SW480 (cell line): Measurements from ENCODE around the gene GAL3ST2.
A peak's percentile ranks its signal among the peaks of the same experiment; 100 is the strongest.
"Not testable (repeated sequence)": the region's sequence is repeated elsewhere in the genome, so short reads cannot be mapped to it uniquely, and the experiment has no call there.

ENCODE experiments used
- DNase-seq: peaks from one replicate; pipeline ENCODE4 v3.0.0-alpha.2; 2016; ENCODE audit warnings: low spot score

The GAL3ST2 gene

GRCh38 chr2:241776336-241777169 is at the start of gene GAL3ST2:
Gene GAL3ST2, plus strand, starts transcription at chr2:241776822. Its CDS starts 134 bp downstream, at chr2:241776956.
- no peak for DNase-seq

- DNase-seq = no peak
Observed at GRCh38 chr2:241728000-241728399, 48.6 kb upstream of the GAL3ST2 start.

DNA sequence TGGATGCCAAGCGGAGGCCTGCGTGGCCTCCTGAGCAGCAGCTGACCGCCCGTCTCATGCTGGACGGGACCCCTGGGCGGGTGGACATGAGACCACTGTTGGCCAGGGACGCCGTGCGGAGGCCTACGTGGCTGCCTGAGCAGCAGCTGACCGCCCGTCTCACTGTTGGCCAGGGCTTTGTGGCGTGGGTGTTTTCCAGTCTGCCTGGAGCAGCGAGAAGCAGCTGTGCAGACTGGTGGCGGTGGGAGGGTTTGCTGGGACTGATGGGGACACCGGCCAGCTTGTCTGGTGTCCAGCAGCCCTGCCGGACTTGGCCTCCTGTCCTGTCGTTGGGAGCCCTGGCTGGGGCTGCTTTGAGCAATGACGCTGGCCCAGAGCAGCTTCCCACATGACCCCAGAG is 48.0 kb upstream of the GAL3ST2 start:
- no peak for DNase-seq

- DNase-seq = no peak
Observed at GRCh38 chr2:241729868-241730267, 46.8 kb upstream of the GAL3ST2 start.

GRCh38 chr2:241730671-241731293 is 45.8 kb upstream of the GAL3ST2 start:
- no peak for DNase-seq

- not testable (repeated sequence) for DNase-seq
Observed at GRCh38 chr2:241732513-241733186, 44.0 kb upstream of the GAL3ST2 start.

- peak; percentile 4 for DNase-seq
Observed at GRCh38 chr2:241733391-241734207, 43.0 kb upstream of the GAL3ST2 start.

- DNase-seq = no peak
Observed at GRCh38 chr2:241734208-241734466, 42.5 kb upstream of the GAL3ST2 start.

DNA sequence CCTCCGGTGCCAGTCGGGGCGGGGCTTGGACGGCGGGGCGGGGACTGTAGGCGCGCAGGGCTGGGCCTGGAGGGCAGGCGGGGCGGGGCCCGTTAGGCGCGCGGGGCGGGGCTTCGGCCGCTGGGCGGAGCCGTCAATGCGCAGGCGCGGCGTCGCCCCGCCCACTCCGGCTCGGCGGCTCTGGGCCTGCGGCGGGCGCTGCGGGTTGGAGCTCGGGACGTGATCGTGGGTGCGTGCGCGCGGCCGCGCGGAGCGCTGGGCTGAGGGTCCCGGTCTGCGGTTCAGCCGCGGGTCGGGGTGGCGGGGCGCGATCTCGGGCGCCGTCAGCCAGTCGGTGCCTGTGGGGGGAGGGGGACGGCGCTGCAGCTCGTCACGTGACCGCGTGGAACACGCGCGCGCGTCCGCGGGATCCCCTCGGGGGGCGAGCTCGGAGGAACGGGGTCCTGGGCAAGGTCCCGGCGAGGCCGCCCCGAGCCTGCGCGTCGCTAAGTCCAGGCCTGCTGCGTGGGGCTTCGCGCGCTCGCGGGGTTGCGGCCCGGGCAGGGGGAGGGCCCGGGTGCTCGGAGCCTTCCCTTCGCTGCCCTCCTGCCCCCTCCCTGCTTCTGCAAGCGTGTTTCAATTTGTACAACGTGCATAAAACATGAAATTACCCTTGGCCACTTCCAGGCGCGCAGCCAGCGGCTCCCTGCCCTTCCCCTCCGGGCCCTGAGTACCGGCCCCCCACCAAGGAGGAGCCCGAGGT is 42.0 kb upstream of the GAL3ST2 start, which contains the start of gene D2HGDH:
TSS of gene D2HGDH (plus strand) at position 164 of the 742 bp plus-strand sequence. CDS start 595 bp downstream, outside the sequence.
- DNase-seq = peak; percentile 68

DNA sequence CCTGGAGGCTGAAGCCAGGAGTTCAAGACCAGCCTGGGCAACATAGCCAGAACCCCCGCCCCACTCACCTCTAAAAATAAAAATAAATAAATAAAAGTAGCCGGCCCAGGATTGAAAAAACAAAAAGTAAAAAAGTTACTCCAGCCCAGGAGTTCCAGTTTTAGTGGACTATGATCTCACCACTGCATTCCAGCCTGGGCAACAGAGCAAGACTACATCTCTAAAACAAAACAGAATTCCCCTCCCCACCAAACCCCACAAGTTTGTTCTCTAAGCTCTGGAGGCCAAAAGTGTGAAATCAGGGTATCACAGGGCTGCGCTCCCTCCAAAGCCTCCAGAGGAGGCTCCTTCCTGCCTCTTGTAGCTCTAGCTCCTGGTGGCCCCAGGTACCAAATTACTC is 40.5 kb upstream of the GAL3ST2 start:
- no peak for DNase-seq

- no peak for DNase-seq
Observed at GRCh38 chr2:241738040-241738686, 38.5 kb upstream of the GAL3ST2 start.

DNA sequence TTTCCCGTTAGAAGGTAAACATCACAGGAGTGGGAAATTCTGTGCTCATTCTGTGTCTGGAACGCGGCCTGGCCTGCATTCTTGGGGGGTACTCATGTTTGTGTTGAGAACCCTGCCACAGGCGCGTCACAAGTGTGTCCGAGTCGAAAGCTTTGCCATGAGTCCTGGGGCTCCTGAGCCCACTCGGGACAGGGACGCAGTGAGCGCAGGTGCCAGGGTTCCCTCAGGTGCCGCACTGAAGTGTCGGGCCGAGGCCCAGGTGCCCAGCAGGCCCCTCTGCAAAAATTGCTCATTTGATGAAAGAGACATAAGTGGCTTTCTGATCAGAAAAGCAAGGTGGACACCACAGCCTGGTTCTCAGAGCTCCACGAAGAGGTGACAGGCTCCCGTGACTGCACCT is 37.4 kb upstream of the GAL3ST2 start:
- DNase-seq = no peak

DNA sequence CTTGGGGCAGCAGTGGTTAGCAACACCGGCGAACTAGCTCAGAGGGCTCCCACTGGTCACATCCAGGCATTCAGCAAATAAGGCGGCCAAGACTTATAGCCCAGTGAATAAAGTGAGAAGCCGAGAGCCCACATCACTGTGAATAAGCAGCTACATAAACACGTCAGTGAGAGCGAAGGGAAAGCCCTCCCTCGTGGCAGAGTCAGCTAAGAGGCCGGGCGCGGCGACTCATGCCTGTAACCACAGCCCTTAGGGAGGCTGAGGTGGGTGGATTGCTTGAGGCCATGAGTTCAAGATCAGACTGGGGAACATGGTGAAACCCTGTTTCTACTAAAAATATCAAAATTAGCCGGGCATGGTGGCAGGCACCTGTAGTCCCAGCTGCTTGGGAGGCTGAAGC is 37.0 kb upstream of the GAL3ST2 start:
- no peak for DNase-seq

DNA sequence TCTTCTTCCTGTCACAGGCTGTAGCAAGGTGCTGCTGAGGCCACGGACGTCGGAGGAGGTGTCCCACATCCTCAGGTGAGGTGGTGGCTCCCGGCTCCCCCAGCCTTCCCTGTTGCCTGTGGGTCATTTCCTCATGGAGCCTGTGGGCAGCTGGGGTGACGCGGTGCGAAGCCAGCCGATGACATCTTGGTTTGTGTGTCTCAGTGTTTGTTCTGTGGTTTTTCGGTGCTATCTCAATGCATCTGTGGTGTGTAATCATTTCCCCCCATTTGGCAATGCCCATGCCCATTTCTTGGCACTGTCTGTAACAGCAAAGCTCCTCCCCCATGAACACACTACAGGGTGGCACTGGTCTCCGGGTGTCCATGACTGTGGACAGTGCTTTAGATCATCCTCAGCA is 35.6 kb upstream of the GAL3ST2 start:
- DNase-seq = peak; percentile 28

DNA sequence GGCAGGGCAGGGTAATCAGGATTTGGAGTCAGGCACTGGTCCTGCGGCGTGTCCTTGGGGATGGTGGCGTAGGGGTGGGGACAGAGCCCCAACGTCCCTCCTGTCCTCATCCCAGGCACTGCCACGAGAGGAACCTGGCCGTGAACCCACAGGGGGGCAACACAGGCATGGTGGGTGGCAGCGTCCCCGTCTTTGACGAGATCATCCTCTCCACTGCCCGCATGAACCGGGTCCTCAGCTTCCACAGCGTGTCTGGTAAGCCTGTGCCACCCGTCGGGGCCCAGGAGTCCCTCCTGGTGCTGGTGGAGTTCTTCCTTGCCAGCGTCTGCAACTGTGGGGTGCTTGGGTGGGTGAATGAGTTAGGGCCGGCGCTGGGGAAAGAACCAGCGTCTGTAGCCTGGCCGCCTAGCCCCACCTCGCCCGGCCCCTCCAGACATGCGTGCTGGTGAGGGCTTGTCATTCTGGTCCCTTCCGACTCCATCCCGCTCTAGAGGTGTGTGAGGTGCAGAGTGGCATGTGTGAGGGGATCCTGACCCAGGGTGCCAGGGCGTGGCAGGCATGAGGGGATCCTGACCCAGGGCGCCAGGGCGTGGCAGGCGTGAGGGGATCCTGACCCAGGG is 34.2 kb upstream of the GAL3ST2 start:
- DNase-seq = no peak

DNA sequence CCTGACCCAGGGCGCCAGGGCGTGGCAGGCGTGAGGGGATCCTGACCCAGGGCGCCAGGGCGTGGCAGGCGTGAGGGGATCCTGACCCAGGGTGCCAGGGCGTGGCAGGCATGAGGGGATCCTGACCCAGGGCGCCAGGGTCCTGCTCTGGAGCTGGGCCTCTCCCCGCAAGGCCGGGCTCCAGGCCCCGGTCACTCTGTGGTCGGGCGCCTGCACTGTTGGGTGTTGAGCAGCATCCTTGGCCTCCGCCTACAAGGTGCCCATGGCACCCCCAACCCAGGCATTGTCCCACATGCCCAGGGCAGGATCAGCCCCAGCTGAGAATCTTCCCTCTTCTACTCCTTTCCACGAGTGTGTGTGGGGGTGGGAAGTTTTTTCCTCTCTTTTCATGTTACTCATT is 33.6 kb upstream of the GAL3ST2 start:
- not testable (repeated sequence) for DNase-seq

- DNase-seq = no peak
Observed at GRCh38 chr2:241743620-241744019, 33.0 kb upstream of the GAL3ST2 start.

GRCh38 chr2:241744028-241744754 is 32.4 kb upstream of the GAL3ST2 start:
- no peak for DNase-seq

- no peak for DNase-seq
Observed at GRCh38 chr2:241745276-241745675, 31.3 kb upstream of the GAL3ST2 start.

DNA sequence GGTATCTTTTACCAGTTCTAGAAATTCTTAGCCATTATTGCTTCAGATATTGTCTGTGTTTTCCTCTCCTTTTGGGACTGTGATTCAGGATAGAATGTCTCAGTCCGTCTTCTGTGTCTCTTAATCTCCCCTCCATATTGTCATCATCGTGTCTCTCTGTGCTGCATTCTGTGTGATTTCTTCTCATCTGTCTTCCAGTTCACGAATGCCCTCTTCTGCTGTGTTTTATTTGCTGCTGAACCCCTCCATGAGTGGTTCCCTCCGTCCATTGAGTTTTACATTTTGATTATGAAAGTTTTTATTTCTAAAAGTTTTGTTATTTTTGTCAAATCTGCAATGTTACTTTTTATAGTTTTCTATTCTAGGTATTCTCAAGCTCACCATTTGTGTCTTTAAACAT is 30.5 kb upstream of the GAL3ST2 start:
- DNase-seq = no peak
